Adipocyte (in vitro differentiated cells): ENCODE results near the gene CREB5.

Experiments
- DNase-seq: peaks from one replicate; pipeline ENCODE4 v3.0.0-alpha.2; 2015; ENCODE audit warnings: low read depth
- H3K27me3 ChIP-seq: replicated peaks from 2 replicates; pipeline ENCODE4 v1.7.0; 2013; ENCODE audit warnings: mild to moderate bottlenecking, low read length, moderate library complexity; ENCODE audit not compliant: control insufficient read depth, insufficient read depth
- H3K36me3 ChIP-seq: 2 replicates; pipeline ENCODE4 v1.7.0; 2013; ENCODE audit warnings: low read length, mild to moderate bottlenecking, moderate library complexity; ENCODE audit not compliant: control insufficient read depth, insufficient read depth, severe bottlenecking
- H3K4me1 ChIP-seq: 2 replicates; pipeline ENCODE4 v1.7.0; 2013; ENCODE audit warnings: mild to moderate bottlenecking, low read length, moderate library complexity; ENCODE audit not compliant: control insufficient read depth, insufficient read depth
- H3K4me3 ChIP-seq: 2 replicates; pipeline ENCODE4 v1.7.0; 2013; ENCODE audit warnings: mild to moderate bottlenecking, low read length, moderate library complexity
- H3K9ac ChIP-seq: 2 replicates; pipeline ENCODE4 v1.7.0; 2013; ENCODE audit warnings: mild to moderate bottlenecking, low read length, moderate library complexity
- H3K9me3 ChIP-seq: 2 replicates; pipeline ENCODE4 v1.7.0; 2013; ENCODE audit warnings: mild to moderate bottlenecking, low read length, moderate library complexity; ENCODE audit not compliant: control insufficient read depth

Gene CREB5

GRCh38 chr7:28723336-28723735, 311.0 kb downstream of the CREB5 start:
- Histone ChIP-seq H3K9ac (no peak overlapping the region), H3K9me3 (no peaks in the 10 kb centered on the region), H3K4me3 (no peak overlapping the region), H3K36me3 (no peaks in the 10 kb centered on the region), H3K27me3 (no peaks in the 10 kb centered on the region), H3K4me1 (peaks cover 22% of the 10 kb centered on the region)
- DNase-seq: no peak

DNA sequence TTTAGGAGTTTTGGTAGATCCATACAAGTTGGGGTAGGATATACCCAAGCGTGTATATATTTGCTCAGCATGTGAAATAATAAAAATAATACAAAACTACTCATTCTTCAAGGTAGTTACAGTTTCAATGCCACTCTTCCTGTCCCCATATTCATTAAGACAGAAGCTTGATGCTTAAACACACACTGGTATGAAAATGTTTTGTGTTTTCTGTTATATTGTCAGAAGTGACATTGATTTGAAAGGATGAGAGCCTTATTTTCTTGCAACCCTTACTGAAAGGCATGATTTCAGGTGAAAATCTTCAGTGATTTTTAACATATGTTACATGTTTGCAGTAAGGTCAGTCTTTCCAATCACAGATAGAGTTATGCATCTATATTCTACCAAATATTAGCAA, 312.2 kb downstream of the CREB5 start:
- H3K9me3 ChIP-seq: no peaks in the 10 kb centered on the region

DNA sequence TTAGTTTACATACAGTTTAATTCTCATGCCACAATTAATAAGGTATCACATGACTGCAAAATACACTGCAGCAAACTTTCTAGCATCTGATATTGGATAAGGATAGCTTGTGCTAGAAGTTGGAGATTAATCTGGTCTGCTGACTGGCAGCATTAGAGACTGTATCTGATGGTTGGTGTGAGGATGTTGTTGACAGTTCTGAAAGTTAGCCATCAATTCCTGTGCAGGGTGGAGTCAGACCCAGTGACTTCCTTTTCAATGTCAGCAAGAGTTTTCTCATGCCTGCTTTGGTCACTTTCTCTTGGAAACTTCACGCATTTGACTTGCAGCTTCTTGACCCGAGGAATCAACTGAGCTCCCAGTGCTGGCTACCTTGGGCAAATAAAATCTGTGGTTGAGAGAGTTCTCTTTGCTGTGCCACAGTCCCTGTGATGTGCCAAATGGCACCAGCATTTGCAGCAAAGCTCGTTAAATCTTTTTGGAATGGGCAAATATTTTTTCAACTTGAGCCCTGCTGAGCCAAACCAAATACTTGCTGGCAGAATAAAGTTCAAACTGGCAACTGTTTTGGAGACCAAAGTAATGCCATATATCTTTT, 312.8 kb downstream of the CREB5 start:
- H3K4me1 ChIP-seq: peaks cover 16% of the 10 kb centered on the region
- H3K4me3 ChIP-seq: no peak overlapping the region
- no peaks in the 10 kb centered on the region for H3K9me3 ChIP-seq
- no peak for DNase-seq
- H3K36me3 ChIP-seq: no peaks in the 10 kb centered on the region
- no peaks in the 10 kb centered on the region for H3K27me3 ChIP-seq
- H3K9ac ChIP-seq: no peak overlapping the region

More for the DNA sequence above, 312.2 kb downstream of the CREB5 start:
- no peaks in the 10 kb centered on the region for H3K36me3 ChIP-seq
- no peak overlapping the region for H3K4me3 ChIP-seq
- DNase-seq: no peak
- no peaks in the 10 kb centered on the region for H3K27me3 ChIP-seq
- peaks cover 16% of the 10 kb centered on the region for H3K4me1 ChIP-seq
- H3K9ac ChIP-seq: no peak overlapping the region

DNA sequence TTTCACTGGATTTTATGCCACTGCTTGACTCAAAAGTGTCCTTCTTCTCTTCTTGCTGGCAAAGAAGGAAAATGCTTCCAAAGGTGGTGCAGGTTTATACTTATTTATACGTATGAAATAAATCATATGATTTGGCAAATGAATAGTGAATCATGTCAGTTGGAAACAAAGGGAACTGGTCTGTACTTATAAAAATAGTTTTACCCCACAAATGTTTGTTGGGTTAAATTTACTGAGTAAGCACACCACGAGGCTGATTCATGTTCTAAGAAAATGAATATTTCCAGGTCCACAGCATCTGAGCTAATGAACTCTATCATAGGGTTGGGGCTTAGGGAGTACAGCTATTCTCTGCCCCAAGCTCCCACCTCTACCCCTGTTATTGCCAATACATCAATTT, 313.6 kb downstream of the CREB5 start:
- no peaks in the 10 kb centered on the region for H3K9me3 ChIP-seq
- no peaks in the 10 kb centered on the region for H3K36me3 ChIP-seq
- no peaks in the 10 kb centered on the region for H3K27me3 ChIP-seq
- DNase-seq: no peak
- no peak overlapping the region for H3K4me3 ChIP-seq
- H3K9ac ChIP-seq: no peak overlapping the region
- peaks cover 16% of the 10 kb centered on the region for H3K4me1 ChIP-seq

DNA sequence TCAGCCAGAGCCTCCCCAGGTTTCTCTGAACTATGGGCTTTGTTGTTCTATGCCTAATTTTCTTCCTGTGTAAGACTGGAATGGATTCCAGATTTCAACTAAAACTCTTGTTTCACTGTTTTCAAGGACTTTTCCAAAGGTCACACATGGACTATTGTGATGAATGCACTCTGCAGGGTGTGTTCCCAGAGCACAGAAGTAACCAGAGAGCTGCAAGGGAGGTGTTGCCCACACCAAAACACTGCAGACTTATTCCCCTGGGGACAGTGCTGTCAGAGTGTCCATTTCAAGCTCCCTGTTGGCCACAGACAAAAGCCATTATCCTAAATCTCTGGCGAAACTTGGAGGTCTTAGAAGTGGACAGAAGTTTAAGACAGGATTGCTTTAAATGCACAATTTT, 314.2 kb downstream of the CREB5 start:
- Histone ChIP-seq H3K4me3 (no peak overlapping the region), H3K9ac (no peak overlapping the region), H3K36me3 (no peaks in the 10 kb centered on the region), H3K4me1 (peaks cover 19% of the 10 kb centered on the region), H3K9me3 (no peaks in the 10 kb centered on the region), H3K27me3 (no peaks in the 10 kb centered on the region)
- peak; percentile 53 for DNase-seq

DNA sequence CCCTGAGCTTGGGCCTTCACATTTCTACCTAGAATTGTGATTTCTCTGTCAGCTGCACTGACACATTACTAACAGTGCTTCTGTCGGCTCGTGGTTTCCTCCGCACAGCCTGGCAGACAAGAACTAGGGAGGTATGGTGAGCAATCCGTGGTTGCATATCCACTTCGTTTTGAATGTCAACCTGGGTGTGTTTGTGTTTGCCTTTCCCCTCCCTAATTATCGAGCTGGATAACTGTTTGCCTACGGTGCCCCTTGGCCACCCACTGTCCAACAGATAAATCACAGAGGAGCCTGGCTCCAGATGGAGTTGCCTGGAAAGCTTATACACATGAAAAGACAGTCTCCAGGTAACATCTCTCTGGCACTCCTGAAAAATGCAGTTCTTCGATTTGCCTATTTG, 317.0 kb downstream of the CREB5 start:
- H3K4me1 ChIP-seq: peaks cover 31% of the 10 kb centered on the region

DNA sequence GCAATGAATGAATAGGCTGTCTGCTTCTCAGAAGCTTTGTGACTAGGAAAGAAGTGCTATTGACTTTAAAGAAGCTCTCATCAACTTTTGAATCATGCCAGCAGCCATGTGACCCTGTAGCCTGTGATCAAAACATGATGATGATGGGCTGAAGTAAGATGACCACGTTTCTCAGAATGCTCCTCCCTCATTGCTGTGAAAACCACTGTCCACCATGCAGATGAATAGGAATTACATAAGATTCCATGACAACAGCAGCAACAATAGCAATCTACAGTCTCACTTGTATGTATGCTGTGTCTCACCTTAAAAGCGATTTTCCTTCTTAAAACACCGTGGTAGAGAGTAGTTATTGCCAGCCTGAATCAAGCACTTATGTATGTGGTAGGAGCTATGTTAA, 317.4 kb downstream of the CREB5 start:
- Histone ChIP-seq H3K9ac (no peak overlapping the region), H3K36me3 (no peaks in the 10 kb centered on the region), H3K4me1 (peaks cover 31% of the 10 kb centered on the region), H3K9me3 (no peaks in the 10 kb centered on the region), H3K27me3 (no peaks in the 10 kb centered on the region), H3K4me3 (no peak overlapping the region)
- no peak for DNase-seq

More for the DNA sequence above, 317.0 kb downstream of the CREB5 start:
- DNase-seq: no peak
- Histone ChIP-seq H3K9ac (no peak overlapping the region), H3K27me3 (no peaks in the 10 kb centered on the region), H3K4me3 (no peak overlapping the region), H3K9me3 (no peaks in the 10 kb centered on the region), H3K36me3 (no peaks in the 10 kb centered on the region)

DNA sequence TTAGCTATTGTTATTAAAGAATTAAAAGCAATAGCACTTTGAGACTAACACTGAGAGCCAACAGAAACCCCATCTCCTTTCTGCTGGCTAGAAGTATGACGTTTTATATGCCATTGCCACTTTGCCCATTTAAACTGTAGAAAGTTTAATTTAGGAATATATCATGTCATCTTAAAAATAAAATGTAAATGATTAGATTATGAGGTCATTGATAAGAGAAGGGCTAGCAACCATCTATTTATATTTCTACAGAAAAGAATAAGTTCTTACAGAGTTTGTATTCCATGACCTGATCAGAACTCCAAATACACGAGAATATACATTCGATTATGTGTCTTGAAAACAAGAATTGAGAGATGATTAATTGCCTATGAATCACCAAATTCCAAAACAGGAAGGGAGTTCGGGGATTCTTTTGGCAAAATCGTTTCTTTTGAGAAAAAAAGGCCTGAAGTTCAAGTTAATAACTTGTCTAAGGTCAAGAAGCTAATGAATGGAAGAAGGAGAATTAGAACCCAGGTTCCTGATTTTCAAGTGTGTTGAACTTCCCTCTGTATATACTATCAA, 318.9 kb downstream of the CREB5 start:
- H3K9ac ChIP-seq: no peak overlapping the region
- no peaks in the 10 kb centered on the region for H3K27me3 ChIP-seq
- peaks cover 21% of the 10 kb centered on the region for H3K4me1 ChIP-seq
- no peaks in the 10 kb centered on the region for H3K36me3 ChIP-seq
- no peak for DNase-seq
- H3K4me3 ChIP-seq: peak overlapping the region; percentile 78
- H3K9me3 ChIP-seq: no peaks in the 10 kb centered on the region

DNA sequence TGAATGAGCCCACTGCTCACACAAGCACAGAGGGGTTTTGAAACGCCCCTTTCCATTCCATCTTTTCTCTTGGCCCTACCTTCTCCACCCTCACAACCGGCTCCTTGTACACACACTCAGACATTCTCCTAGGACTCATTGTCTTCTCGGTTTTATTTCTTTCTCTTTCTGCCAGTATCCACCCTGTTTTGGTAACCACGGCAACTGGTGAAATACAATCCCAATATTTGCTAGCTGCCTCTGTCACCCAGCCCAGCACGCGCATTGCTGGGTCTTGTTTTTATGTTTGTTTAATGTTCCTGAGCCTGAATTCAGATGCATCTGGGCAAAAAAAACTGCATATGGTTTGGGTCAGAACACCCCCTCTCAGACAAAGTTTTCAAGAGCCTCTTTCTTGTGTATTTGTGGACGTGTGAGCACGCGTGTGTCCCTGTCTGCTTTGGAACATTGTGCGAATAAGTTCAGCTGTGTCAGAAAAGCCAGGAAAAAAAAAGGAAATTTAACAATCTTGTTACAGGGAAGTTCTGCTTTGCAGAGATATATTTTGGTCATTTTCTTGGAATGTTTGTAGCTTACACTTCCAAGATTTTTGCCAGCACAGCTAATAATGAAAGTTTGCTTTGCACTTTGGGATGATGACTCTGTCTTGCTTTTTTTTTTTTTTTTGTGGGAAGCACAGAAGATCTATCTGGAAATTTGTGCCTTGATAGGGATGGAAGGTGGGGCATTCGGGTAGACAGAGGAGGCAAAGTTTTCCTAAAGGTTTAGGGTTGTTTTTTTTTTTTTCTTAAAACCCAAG, 320.0 kb downstream of the CREB5 start:
- H3K4me3 ChIP-seq: peak overlapping the region; percentile 78
- no peaks in the 10 kb centered on the region for H3K36me3 ChIP-seq
- peak; percentile 46 for DNase-seq
- peak overlapping the region; percentile 62 for H3K9ac ChIP-seq
- H3K4me1 ChIP-seq: peaks cover 14% of the 10 kb centered on the region
- no peaks in the 10 kb centered on the region for H3K27me3 ChIP-seq
- H3K9me3 ChIP-seq: no peaks in the 10 kb centered on the region

DNA sequence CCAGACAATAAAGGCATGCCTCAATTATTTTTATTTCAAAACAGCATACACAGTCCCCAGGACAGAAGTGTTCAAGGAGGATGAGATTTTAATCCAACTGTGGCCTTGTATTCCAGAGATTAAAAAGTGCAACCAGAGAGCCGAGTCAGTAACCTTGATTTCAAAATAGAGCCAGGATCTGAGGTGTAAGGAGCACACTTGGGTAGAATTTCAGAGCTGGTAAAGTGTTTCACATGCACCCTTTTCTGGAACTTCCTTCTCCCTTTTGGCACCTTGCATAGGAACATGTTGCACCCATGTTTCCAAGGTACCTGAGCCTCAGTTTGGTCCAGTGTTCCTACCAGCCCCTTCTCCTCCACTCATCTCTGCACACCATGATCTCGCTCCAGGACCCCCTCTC, 320.7 kb downstream of the CREB5 start:
- Histone ChIP-seq H3K27me3 (no peaks in the 10 kb centered on the region), H3K4me3 (peak overlapping the region; percentile 78), H3K9me3 (no peaks in the 10 kb centered on the region), H3K4me1 (peaks cover 16% of the 10 kb centered on the region), H3K36me3 (no peaks in the 10 kb centered on the region), H3K9ac (peak overlapping the region; percentile 62)
- DNase-seq: no peak

DNA sequence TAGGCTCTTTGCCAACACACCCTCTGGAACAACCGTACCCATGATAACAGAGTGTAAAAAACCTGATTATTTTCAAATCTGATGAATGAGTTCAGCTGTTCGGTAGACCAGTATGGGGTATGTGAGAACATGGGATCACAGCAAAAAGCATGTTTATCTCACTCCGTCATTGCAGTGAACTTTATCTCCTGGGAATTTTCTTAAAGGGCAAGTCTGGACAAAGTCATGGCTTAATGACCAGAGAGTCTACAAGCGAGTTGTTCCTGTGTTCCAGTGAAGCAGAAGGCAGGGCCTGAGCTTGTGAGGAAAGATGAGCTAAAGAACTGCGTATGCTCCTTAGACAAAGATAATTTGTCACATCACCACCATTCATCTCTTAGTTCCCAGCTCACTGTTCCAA, 326.1 kb downstream of the CREB5 start:
- peak overlapping the region; percentile 57 for H3K4me3 ChIP-seq
- H3K36me3 ChIP-seq: no peaks in the 10 kb centered on the region
- no peaks in the 10 kb centered on the region for H3K27me3 ChIP-seq
- no peaks in the 10 kb centered on the region for H3K9me3 ChIP-seq
- peak overlapping the region; percentile 32 for H3K9ac ChIP-seq
- DNase-seq: no peak
- H3K4me1 ChIP-seq: peaks cover 9% of the 10 kb centered on the region
